K562 (cell line): ENCODE data around the gene LYRM1.

Experiments
- FOXM1 ChIP-seq, 2 experiments: fragments of 450-650 bp in 1 of 2; sonication (generic) in 1 of 2; formaldehyde crosslinking in 1 of 2; IDR thresholded peaks; 2 replicates each; pipeline versions ENCODE4 v1.6.1 to v1.9.0; 2017 to 2022; ENCODE audit warnings: low read depth in 2 of 2, mild to moderate bottlenecking in 2 of 2, missing genetic modification reagents in 1 of 2, moderate library complexity in 1 of 2
- JUND ChIP-seq, 2 experiments: IDR thresholded peaks; 2 replicates in 1 of 2; 3 replicates in 1 of 2; pipeline ENCODE4 v1.6.1; 2011; ENCODE audit warnings: borderline replicate concordance in 2 of 2, low read depth in 2 of 2, low read length in 2 of 2, improper control_type of control experiment in 1 of 2, missing biosample characterization in 1 of 2, missing genetic modification characterization in 1 of 2, missing genetic modification reagents in 1 of 2

DNA sequence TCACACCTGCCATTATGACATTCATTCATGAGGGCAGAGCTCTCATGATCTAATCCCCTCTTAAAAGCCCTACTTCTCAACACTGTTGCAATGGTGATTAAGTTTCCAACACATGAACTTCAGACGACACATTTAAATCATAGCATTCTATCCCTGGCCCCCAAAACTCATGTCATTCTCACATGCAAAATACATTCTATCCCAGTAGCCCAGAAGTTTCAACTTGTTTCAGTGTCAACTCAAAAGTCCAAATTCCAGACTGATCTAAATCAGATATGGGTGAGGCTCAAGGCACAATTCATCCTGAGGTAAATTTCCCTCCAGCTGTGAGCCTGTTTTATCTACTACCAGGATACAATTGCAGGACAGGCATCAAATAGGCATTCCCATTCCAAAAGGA is 25.2 kb downstream of the LYRM1 start:
- no peak for TF ChIP-seq FOXM1 (IDR thresholded peaks at IDR 0.05; ENCODE audit: low read depth)
- TF ChIP-seq FOXM1 (CRISPR knock-in tag; IDR thresholded peaks at IDR 0.05; ENCODE audit: low read depth) = no peak
- TF ChIP-seq JUND (IDR thresholded peaks at IDR 0.05; ENCODE audit: borderline replicate concordance, low read depth, low read length) = no peak
- no peak for TF ChIP-seq JUND (tag; IDR thresholded peaks at IDR 0.05; ENCODE audit: borderline replicate concordance, low read depth, low read length)
